Ascending aorta (tissue), 2 donors: ENCODE results near the gene GFOD1. TPM values are rescaled to one million over a fixed set of nuclear protein-coding genes. Genes with fewer than 3 reads are reported as not detected.
A peak's percentile ranks its signal among the peaks of the same experiment; 100 is the strongest.

Source experiments
- DNase-seq, 2 donors: peaks; one replicate each; pipeline ENCODE4 v3.0.0-alpha.2; 2019; ENCODE audit warnings: low spot score in 2 of 2
- H3K27ac ChIP-seq, 2 donors: fragments of 200-600 bp; sonication (generic); one replicate each; pipeline ENCODE4 v1.5.1; 2016 to 2017; ENCODE audit warnings: mild to moderate bottlenecking in 1 of 2
- H3K27me3 ChIP-seq: fragments of 200-600 bp; sonication (generic); one replicate; pipeline ENCODE4 v1.5.1; 2017
- H3K36me3 ChIP-seq, 2 donors: fragments of 200-600 bp; sonication (generic); one replicate each; pipeline ENCODE4 v1.5.1; 2016
- H3K4me1 ChIP-seq, 2 donors: fragments of 200-600 bp; sonication (generic); one replicate each; pipeline ENCODE4 v1.5.1; 2016 to 2017; ENCODE audit warnings: mild to moderate bottlenecking in 1 of 2
- H3K4me3 ChIP-seq, 2 donors: fragments of 200-600 bp; sonication (generic); one replicate each; pipeline ENCODE4 v1.5.1; 2016 to 2017; ENCODE audit warnings: mild to moderate bottlenecking in 1 of 2
- H3K9me3 ChIP-seq, 2 donors: fragments of 200-600 bp; sonication (generic); one replicate each; pipeline ENCODE4 v1.5.1; 2016
- CTCF ChIP-seq, 3 experiments: fragments of 200-600 bp in 2 of 3; fragments of 450-650 bp in 1 of 3; sonication (generic) in 2 of 3; IDR thresholded peaks; one replicate each; pipeline ENCODE4 v1.5.1; 2016 to 2019; ENCODE audit warnings: antibody characterized with exemption in 3 of 3, mild to moderate bottlenecking in 1 of 3, moderate library complexity in 1 of 3
- intact Hi-C: fragments of 100-400 bp; cut with DNase I; formaldehyde crosslinking; loops from one replicate; pipeline ENCODE4 v1.15.1; 2023
- total RNA-seq: library from RNA; depleted of rRNA; stranded (reverse); fragments of >200 nt; gene quantifications from one replicate; pipeline ENCODE4 v1.1.0, GENCODE V29; 2016

GFOD1 gene
- total RNA-seq, 1 donor from 2014 or later, result 28.7 TPM

GRCh38 chr6:13421425-13422059 lies 65.9 kb downstream of the GFOD1 start:
- intact Hi-C loops, result no loop called here
- no peaks in the 10 kb centered on the region for H3K9me3 ChIP-seq
- no peak overlapping the region for H3K4me3 ChIP-seq
- DNase-seq, result no peak
- no peak for TF ChIP-seq CTCF (IDR thresholded peaks at IDR 0.05)
- H3K36me3 ChIP-seq, result no peaks in the 10 kb centered on the region
- H3K27ac ChIP-seq, result peak overlapping the region; percentile 53 to 55
- H3K4me1 ChIP-seq, result peaks cover 20 to 37% of the 10 kb centered on the region in 2 donors
- no peaks in the 10 kb centered on the region for H3K27me3 ChIP-seq

GRCh38 chr6:13420269-13420668 lies 67.1 kb downstream of the GFOD1 start:
- Histone ChIP-seq H3K4me3 (no peak overlapping the region), H3K27ac (no peak overlapping the region), H3K9me3 (no peaks in the 10 kb centered on the region), H3K36me3 (no peaks in the 10 kb centered on the region), H3K4me1 (peaks cover 17 to 30% of the 10 kb centered on the region in 2 donors), H3K27me3 (no peaks in the 10 kb centered on the region)
- intact Hi-C loops, result no loop called here
- no peak for DNase-seq
- TF ChIP-seq CTCF (IDR thresholded peaks at IDR 0.05), result no peak

- Histone ChIP-seq H3K4me1 (peaks cover 14 to 28% of the 10 kb centered on the region in 2 donors), H3K27me3 (no peaks in the 10 kb centered on the region), H3K9me3 (no peaks in the 10 kb centered on the region), H3K27ac (no peak overlapping the region), H3K36me3 (no peaks in the 10 kb centered on the region), H3K4me3 (no peak overlapping the region)
- intact Hi-C loops, result loop anchor here (10.0 kb wide), 1 partner anchor 345 kb away; no protein-coding TSS in a partner anchor
- no peak for TF ChIP-seq CTCF (IDR thresholded peaks at IDR 0.05)
- DNase-seq, result no peak
Observed at GRCh38 chr6:13419422-13420195, 67.8 kb downstream of the GFOD1 start.

GRCh38 chr6:13418844-13419243 lies 68.6 kb downstream of the GFOD1 start:
- Histone ChIP-seq H3K9me3 (no peaks in the 10 kb centered on the region), H3K27me3 (no peaks in the 10 kb centered on the region), H3K4me1 (peaks cover 16 to 35% of the 10 kb centered on the region in 2 donors), H3K4me3 (no peak overlapping the region), H3K27ac (no peak overlapping the region), H3K36me3 (no peaks in the 10 kb centered on the region)
- DNase-seq, result no peak
- intact Hi-C loops, result loop anchor here (10.0 kb wide), 1 partner anchor 346 kb away; no protein-coding TSS in a partner anchor
- TF ChIP-seq CTCF (IDR thresholded peaks at IDR 0.05), result no peak

- intact Hi-C loops, result loop anchor here (10.0 kb wide), 1 partner anchor 347 kb away; no protein-coding TSS in a partner anchor
- Histone ChIP-seq H3K27ac (no peak overlapping the region), H3K36me3 (no peaks in the 10 kb centered on the region), H3K9me3 (no peaks in the 10 kb centered on the region), H3K27me3 (no peaks in the 10 kb centered on the region), H3K4me1 (peaks cover 19 to 38% of the 10 kb centered on the region in 2 donors), H3K4me3 (no peak overlapping the region)
- TF ChIP-seq CTCF (IDR thresholded peaks at IDR 0.05), result no peak
- no peak for DNase-seq
Observed at GRCh38 chr6:13417954-13418353, 69.4 kb downstream of the GFOD1 start.
